ENCODE results near the gene PAQR4.

GRCh38 chr16:2936436-2937011 is 32.6 kb upstream of the PAQR4 start:
- TF ChIP-seq POLR2AphosphoS5 (IDR thresholded peaks at IDR 0.05) (no peak), CTCF (IDR thresholded peaks at IDR 0.05) (no peak)
